Iris pigment epithelial cell (primary cell): ENCODE results near the gene PCDHGB1.
A peak's percentile ranks its signal among the peaks of the same experiment; 100 is the strongest.
"Not testable (repeated sequence)": the region's sequence is repeated elsewhere in the genome, so short reads cannot be mapped to it uniquely, and the experiment has no call there.

Source experiments
- DNase-seq: peaks from one replicate; pipeline ENCODE4 v3.0.0-alpha.2; 2011; ENCODE audit warnings: low read depth

PCDHGB1 gene

DNA sequence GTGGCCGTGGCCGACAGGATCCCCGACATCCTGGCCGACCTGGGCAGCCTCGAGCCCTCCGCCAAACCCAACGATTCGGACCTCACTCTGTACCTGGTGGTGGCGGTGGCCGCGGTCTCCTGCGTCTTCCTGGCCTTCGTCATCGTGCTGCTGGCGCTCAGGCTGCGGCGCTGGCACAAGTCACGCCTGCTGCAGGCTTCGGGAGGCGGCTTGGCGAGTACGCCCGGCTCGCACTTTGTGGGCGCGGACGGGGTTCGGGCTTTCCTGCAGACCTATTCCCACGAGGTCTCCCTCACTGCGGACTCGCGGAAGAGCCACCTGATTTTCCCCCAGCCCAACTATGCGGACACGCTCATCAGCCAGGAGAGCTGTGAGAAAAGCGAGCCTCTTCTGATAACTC lies 3.9 kb upstream of the PCDHGB1 start:
- DNase-seq = not testable (repeated sequence)

DNA sequence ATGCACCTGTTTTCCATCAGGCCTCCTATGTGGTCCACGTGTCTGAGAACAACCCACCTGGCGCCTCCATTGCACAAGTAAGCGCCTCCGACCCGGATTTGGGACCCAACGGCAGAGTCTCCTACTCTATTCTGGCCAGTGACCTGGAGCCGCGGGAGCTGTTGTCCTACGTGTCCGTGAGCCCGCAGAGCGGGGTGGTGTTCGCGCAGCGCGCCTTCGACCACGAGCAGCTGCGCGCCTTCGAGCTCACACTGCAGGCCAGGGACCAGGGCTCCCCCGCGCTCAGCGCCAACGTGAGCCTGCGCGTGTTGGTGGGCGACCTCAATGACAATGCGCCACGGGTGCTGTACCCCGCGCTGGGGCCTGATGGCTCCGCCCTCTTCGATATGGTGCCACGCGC lies 1.7 kb downstream of the PCDHGB1 start:
- no peak for DNase-seq

DNA sequence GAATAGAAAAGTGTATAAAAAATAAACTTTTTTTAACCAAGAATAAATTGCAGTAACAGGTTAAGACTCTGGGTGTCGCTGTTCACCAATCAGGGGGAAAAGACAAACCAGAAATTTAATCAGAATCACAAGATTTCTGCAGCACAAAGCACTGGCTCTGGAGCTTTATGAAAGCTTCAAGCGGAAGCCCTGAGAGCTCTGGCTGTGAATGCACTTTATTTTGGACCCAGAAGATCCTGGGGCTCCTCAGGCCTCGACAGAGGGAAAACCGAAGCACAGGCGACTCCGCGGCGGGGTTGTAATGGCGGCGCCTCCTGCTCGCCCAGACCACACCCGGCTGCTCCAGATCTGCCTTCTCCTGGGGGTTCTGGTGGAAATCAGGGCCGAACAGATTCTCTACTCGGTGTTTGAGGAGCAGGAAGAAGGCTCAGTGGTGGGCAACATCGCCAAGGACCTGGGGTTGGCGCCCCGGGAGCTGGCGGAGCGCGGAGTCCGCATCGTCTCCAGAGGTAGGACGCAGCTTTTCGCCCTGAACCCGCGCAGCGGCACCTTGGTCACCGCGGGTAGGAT lies 5.1 kb downstream of the PCDHGB1 start, which contains the start of gene PCDHGA4:
Gene PCDHGA4 (plus strand): TSS at position 122 of the 570 bp plus-strand sequence. CDS start 87 bp downstream, at position 209.
- DNase-seq = peak; percentile 20

DNA sequence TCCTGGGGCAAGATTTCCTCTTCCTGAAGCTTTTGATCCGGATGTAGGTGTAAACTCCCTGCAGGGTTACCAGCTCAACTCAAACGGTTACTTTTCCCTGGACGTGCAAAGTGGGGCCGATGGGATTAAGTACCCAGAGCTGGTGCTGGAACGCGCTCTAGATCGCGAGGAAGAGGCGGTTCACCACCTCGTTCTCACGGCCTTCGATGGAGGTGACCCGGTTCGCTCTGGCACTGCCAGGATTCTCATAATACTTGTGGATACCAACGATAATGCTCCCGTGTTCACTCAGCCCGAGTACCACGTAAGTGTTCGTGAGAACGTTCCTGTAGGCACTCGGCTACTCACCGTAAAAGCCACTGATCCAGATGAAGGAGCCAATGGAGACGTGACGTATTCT lies 5.7 kb downstream of the PCDHGB1 start:
- DNase-seq = no peak

DNA sequence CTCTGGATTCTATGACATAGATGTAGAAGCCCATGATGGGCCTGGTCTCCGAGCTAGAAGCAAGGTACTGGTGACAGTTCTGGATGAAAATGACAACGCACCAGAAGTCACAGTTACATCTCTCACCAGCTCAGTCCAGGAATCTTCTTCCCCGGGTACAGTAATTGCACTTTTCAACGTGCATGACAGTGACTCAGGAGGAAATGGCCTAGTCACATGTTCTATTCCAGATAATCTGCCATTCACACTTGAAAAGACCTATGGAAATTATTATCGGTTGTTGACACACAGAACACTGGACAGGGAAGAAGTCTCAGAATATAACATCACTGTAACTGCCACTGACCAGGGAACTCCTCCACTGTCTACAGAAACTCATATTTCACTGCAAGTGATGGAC lies 6.2 kb downstream of the PCDHGB1 start:
- no peak for DNase-seq

DNA sequence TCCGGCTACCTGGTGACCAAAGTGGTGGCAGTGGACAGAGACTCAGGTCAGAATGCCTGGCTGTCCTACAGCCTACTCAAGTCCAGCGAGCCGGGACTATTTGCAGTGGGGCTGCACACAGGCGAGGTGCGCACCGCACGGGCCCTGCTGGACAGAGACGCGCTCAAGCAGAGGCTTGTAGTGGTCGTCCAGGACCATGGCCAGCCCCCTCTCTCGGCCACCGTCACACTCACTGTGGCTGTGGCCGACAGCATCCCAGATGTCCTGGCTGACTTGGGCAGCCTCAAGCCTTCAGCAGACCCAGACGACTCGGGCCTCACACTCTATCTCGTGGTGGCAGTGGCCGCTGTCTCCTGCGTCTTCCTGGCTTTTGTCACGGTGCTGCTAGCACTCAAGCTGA lies 7.1 kb downstream of the PCDHGB1 start:
- no peak for DNase-seq

DNA sequence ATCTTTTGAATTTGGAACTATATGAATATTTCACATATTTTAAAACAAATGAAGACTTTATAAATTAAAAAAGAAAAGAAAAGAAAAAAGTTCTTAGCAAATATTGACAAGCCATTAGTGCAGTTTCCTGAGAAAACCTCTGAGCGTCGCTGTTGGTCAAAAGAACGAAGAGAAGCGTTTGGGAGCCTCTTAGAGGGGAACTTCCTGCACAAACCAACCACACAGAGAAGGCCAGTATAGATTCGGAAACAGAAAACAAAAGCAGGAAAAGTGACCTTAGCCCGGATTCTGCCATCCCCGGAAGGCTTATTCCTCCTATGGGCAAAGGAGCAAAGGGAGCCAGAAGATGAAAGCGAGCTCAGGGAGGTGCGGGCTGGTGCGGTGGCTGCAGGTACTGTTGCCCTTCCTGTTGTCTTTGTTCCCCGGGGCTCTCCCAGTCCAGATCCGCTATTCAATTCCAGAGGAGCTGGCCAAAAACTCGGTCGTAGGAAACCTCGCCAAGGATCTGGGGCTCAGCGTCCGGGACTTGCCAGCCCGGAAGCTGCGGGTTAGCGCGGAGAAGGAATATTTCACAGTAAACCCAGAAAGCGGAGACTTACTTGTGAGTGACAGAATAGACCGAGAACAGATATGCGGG lies 10.0 kb downstream of the PCDHGB1 start, which contains the start of gene PCDHGB2:
Gene PCDHGB2 (plus strand): TSS at position 205 of the 637 bp plus-strand sequence. CDS start 142 bp downstream, at position 347.
- DNase-seq = peak; percentile 26

DNA sequence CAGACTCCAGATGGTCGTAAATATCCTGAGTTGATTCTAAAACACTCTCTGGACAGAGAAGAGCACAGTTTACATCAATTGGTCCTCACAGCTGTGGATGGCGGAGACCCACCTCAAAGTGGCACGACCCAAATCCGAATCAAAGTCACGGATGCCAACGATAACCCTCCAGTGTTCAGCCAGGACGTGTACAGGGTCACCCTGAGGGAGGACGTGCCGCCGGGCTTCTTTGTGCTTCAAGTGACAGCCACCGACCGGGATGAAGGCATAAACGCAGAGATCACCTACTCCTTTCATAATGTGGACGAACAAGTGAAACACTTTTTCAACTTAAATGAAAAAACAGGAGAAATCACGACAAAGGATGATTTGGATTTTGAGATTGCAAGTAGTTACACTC lies 10.8 kb downstream of the PCDHGB1 start:
- no peak for DNase-seq

DNA sequence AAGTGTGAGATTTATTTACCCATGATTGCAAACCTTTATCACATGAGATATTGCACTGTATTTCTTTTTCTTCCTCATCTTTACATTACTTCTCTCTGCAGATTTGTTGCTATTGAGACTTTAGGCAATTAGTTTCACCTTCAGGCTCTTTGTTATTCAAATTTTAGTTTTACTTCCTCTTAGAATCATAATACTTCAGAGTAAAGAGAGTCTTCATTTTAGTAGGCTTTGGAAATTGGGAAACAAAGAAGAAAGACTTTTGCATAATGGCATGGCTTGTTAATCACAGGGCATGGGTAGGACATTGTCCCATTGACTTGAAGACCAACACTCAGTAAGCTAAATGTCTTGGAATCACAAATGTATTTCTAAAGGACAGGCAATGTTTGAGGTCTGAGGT lies 12.8 kb downstream of the PCDHGB1 start:
- DNase-seq = no peak

DNA sequence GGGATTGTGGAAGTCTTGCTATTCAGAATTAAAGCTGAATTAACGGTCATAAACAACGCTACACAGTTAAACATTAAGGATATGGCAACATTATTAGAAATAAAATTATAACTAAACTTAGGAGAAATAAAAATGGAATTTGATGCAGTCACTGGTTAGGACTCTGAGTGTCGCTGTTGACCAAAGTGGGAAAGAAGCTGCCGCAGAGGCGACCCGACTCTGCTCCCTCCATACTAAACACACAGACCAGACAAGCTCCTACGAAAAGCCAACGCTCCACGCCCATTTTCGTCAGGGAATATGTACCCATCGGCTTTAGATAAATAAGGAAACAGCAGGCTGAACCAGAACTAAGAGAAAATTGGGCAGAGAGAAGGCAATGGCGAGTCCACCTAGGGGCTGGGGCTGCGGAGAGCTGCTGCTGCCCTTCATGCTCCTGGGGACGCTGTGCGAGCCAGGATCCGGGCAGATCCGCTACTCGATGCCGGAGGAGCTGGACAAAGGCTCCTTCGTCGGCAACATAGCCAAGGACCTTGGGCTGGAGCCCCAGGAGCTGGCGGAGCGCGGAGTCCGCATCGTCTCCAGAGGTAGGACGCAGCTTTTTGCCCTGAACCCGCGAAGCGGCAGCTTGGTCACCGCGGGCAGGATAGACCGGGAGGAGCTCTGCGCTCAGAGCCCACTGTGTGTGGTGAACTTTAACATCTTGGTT lies 14.2 kb downstream of the PCDHGB1 start, which contains the start of gene PCDHGA5:
Gene PCDHGA5 (plus strand): TSS at position 211 of the 709 bp plus-strand sequence. CDS start 169 bp downstream, at position 380.
- DNase-seq = no peak

DNA sequence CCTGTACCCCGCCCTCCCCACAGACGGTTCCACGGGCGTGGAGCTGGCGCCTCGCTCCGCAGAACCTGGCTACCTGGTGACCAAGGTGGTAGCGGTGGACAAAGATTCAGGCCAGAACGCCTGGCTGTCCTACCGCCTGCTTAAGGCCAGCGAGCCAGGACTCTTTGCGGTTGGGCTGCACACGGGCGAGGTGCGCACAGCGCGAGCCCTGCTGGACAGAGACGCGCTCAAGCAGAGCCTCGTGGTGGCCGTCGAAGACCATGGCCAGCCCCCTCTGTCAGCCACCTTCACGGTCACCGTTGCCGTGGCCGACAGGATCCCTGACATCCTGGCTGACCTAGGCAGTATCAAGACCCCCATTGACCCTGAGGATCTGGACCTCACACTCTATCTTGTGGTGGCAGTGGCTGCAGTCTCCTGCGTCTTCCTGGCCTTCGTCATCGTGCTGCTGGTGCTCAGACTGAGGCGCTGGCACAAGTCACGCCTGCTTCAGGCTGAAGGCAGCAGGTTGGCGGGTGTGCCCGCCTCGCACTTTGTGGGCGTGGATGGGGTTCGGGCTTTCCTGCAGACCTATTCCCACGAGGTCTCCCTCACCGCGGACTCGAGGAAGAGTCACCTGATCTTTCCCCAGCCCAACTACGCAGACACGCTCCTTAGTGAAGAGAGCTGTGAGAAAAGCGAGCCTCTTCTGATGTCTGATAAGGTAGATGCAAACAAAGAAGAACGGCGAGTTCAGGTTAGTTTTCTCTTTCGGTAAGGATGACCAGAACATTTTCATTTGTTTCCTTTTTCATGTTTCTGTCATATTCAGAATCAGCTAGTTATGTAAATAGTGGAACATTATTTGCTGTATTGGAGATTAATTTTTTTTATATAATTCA lies 16.4 kb downstream of the PCDHGB1 start:
- no peak for DNase-seq

DNA sequence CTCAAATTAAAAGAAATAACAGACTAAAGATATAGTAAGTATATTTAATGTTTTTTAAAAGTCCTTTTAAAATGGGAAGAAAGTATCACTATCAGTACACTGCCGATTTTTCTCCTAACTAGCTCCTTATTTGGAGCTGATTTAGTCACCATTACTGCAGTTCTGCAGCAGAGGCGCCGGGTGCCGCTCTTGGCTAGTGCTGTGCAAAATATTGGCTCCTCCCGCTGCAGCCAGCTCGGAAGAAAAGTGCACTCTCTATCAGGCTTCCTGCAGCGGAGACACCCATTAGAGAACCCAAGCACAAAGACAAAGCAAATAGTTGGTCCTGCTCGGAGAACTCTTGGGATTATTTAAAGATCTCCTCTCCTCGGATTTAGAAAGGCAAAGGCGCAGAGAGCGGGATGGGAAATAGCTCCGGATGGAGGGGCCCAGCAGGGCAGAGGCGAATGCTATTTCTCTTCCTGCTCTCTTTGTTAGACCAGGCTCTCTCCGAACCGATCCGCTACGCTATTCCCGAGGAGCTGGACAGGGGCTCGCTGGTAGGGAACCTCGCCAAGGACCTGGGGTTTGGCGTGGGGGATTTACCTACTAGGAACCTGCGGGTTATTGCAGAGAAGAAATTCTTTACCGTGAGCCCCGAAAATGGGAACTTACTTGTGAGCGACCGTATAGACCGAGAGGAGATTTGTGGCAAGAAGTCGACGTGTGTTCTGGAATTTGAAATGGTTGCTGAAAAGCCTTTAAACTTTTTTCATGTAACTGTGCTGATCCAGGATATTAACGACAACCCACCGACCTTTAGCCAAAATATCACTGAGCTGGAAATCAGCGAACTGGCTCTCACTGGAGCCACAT lies 20.3 kb downstream of the PCDHGB1 start, which contains the start of gene PCDHGB3:
Gene PCDHGB3 (plus strand): TSS at position 249 of the 855 bp plus-strand sequence. CDS start 153 bp downstream, at position 402.
- DNase-seq = peak; percentile 64

DNA sequence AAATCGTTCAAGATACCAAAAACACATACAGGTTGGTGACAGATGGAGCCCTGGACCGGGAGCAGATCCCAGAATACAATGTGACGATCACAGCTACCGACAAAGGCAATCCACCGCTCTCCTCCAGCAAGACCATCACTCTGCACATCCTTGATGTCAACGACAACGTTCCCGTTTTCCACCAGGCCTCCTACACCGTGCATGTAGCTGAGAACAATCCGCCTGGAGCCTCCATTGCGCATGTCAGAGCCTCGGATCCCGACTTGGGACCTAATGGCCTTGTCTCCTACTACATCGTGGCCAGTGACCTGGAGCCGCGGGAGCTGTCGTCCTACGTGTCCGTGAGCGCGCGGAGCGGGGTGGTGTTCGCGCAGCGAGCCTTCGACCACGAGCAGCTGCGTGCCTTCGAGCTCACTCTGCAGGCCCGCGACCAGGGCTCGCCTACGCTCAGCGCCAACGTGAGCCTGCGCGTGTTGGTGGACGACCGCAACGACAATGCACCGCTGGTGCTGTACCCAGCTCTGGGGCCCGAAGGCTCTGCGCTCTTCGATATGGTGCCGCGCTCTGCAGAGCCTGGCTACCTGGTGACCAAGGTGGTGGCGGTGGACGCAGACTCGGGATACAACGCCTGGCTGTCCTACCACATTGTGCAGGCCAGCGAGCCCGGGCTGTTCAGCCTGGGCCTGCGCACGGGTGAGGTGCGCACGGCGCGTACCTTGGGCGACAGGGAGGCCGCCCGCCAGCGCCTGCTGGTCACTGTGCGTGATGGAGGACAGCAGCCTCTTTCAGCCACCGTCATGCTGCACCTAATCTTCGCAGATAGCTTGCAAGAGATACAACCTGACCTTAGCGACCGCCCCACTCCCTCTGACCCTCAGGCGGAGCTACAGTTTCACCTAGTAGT lies 21.9 kb downstream of the PCDHGB1 start:
- no peak for DNase-seq

DNA sequence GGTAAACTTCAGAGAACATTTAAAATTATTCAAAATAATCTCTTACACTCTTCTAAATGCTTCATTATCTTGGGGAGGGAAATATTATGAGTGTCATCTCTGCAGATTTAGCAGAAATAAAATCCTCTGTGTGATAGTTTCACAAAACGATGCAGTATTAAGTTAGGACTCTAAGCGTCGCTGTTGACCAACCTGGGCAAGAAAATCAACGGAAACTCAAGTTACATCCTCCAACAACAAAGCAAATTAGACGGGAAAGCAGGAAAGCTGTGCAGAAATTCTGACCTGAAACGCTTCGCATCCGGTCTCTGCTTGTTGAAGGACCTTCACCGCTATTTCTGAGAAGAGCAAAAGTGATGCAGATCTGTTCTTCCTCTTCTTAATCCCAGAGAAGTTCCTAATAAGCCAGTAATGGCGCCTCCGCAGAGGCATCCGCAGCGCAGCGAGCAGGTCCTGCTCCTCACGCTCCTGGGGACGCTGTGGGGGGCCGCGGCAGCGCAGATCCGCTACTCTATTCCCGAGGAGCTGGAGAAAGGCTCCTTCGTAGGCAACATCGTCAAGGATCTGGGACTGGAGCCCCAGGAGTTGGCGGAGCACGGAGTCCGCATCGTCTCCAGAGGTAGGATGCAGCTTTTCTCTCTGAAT lies 23.9 kb downstream of the PCDHGB1 start, which contains the start of gene PCDHGA6:
Gene PCDHGA6 (plus strand): TSS at position 219 of the 645 bp plus-strand sequence. CDS start 193 bp downstream, at position 412.
- peak; percentile 31 for DNase-seq

DNA sequence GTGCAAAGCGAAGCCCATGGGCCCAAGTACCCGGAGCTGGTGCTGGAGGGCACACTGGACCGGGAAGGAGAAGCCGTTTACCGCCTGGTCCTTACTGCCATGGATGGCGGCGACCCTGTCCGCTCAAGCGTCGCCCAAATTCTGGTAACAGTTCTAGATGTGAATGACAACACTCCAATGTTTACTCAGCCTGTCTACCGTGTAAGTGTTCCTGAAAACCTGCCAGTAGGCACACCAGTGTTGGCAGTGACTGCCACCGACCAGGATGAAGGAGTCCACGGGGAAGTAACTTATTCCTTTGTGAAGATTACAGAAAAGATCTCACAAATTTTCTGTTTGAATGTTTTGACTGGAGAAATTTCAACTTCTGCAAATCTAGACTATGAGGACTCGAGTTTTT lies 24.7 kb downstream of the PCDHGB1 start:
- no peak for DNase-seq

DNA sequence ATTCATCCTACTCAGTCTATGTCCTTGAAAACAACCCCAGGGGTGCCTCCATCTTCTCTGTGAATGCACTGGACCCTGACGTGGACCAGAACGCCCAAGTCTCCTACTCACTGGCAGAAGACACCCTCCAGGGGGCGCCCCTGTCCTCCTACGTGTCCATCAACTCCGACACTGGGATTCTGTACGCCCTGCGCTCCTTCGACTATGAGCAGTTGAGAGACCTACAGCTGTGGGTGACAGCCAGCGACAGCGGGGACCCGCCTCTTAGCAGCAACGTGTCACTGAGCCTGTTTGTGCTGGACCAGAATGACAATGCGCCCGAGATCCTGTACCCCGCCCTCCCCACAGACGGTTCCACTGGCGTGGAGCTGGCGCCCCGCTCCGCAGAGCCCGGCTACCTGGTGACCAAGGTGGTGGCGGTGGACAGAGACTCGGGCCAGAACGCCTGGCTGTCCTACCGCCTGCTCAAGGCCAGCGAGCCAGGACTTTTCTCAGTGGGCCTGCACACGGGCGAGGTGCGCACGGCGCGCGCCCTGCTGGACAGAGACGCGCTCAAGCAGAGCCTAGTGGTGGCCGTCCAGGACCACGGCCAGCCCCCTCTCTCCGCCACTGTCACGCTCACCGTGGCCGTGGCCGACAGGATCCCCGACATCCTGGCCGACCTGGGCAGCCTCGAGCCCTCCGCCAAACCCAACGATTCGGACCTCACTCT lies 25.7 kb downstream of the PCDHGB1 start:
- DNase-seq = not testable (repeated sequence)

DNA sequence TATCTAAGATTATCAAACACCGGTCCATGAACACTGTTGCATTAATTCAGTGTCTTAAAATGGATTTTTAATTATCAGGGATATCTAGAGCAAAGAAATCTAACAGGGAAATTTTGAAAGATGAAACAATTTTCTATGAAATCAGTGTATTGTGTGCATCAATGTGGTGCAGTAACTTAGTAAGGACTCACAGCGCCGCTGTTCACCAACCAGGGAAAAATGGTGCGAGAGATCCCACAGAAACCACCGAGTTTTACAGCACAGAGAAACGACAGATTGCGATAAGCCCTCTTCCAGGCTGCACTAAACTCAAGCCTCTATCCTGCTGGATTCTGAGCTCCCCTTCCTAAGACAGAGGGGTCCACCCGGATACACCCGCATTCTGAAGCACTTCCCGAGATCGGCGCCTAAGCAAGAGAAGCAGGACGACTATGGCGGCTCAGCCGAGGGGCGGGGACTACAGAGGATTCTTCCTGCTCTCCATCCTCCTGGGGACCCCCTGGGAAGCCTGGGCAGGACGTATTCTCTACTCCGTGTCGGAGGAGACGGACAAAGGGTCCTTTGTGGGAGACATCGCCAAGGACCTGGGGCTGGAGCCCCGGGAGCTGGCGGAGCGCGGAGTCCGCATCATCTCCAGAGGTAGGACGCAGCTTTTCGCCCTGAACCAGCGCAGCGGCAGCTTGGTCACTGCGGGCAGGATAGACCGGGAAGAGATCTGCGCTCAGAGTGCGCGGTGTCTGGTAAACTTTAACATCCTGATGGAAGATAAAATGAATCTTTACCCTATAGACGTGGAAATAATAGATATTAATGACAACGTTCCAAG lies 32.8 kb downstream of the PCDHGB1 start, which contains the start of gene PCDHGA7:
Gene PCDHGA7 (plus strand): TSS at position 274 of the 826 bp plus-strand sequence. CDS start 158 bp downstream, at position 432.
- DNase-seq = peak; percentile 53
